Measurements from ENCODE around the gene STAT4.

DNA sequence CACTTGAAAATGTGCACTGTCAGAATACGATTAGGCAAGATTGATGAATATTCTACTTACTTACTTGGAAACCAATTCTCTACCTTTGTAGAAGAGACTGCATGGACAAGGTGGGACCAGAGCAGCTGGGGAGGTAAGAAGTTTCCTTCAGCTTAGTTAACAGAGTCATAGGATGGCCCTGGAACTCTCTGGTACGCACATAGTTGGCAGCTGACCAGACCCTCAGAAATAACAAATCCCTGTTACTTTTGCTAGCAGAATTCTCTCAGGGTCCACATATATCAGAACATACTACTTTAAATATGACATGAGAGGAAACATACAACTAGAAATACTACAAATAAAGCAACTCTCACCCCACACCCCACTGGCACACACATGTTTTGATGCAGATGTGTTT is 112.1 kb downstream of the STAT4 start:
- TF ChIP-seq, protein P1, sequence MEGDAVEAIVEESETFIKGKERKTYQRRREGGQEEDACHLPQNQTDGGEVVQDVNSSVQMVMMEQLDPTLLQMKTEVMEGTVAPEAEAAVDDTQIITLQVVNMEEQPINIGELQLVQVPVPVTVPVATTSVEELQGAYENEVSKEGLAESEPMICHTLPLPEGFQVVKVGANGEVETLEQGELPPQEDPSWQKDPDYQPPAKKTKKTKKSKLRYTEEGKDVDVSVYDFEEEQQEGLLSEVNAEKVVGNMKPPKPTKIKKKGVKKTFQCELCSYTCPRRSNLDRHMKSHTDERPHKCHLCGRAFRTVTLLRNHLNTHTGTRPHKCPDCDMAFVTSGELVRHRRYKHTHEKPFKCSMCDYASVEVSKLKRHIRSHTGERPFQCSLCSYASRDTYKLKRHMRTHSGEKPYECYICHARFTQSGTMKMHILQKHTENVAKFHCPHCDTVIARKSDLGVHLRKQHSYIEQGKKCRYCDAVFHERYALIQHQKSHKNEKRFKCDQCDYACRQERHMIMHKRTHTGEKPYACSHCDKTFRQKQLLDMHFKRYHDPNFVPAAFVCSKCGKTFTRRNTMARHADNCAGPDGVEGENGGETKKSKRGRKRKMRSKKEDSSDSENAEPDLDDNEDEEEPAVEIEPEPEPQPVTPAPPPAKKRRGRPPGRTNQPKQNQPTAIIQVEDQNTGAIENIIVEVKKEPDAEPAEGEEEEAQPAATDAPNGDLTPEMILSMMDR (optimal IDR thresholded peaks at IDR 0.05 in 1 of 3, IDR thresholded peaks at IDR 0.05 in 1 of 3, conservative IDR thresholded peaks at IDR 0.05 in 1 of 3; ENCODE audit: extremely low read depth in 1 of 3, insufficient read depth in 2 of 3, low read length in 3 of 3), result no peak
- TF ChIP-seq EZH2 (IDR thresholded peaks at IDR 0.05; ENCODE audit: low read length), result no peak

All from keratinocyte (primary cell).